ENCODE measurements around the gene GATA5.

GATA5 gene

GRCh38 chr20:62508641-62509051, 32.9 kb upstream of the GATA5 start:
- H3K4me1 Mint-ChIP-seq: peaks cover 8% of the 10 kb centered on the region
- H3K9me3 Mint-ChIP-seq: peaks cover 5% of the 10 kb centered on the region
- no peak overlapping the region for H3K4me3 Mint-ChIP-seq
- no peak overlapping the region for H3K27ac Mint-ChIP-seq
- ATAC-seq (peak; percentile 54), DNase-seq (ENCODE audit: low spot score in 2 of 2) (no peak)
- H3K36me3 Mint-ChIP-seq: no peaks in the 10 kb centered on the region

- no peaks in the 10 kb centered on the region for H3K36me3 Mint-ChIP-seq
- no peak overlapping the region for H3K27ac Mint-ChIP-seq
- DNase-seq (ENCODE audit: low spot score in 2 of 2) (no peak), ATAC-seq (no peak)
- no peak overlapping the region for H3K4me3 Mint-ChIP-seq
- H3K4me1 Mint-ChIP-seq: peaks cover 8% of the 10 kb centered on the region
- peaks cover 5% of the 10 kb centered on the region for H3K9me3 Mint-ChIP-seq
Observed at GRCh38 chr20:62507991-62508640, 32.3 kb upstream of the GATA5 start.

GRCh38 chr20:62507323-62507722, 31.5 kb upstream of the GATA5 start:
- Mint-ChIP-seq H3K4me3 (no peak overlapping the region), H3K9me3 (peaks cover 5% of the 10 kb centered on the region), H3K36me3 (no peaks in the 10 kb centered on the region), H3K27ac (no peak overlapping the region), H3K4me1 (peaks cover 15% of the 10 kb centered on the region)
- ATAC-seq (no peak), DNase-seq (ENCODE audit: low spot score in 2 of 2) (no peak)

GRCh38 chr20:62506791-62507190, 31.0 kb upstream of the GATA5 start:
- no peak overlapping the region for H3K4me3 Mint-ChIP-seq
- no peaks in the 10 kb centered on the region for H3K36me3 Mint-ChIP-seq
- ATAC-seq (no peak), DNase-seq (ENCODE audit: low spot score in 2 of 2) (no peak)
- H3K27ac Mint-ChIP-seq: peak overlapping the region; percentile 14
- H3K4me1 Mint-ChIP-seq: peaks cover 21% of the 10 kb centered on the region
- peaks cover 5% of the 10 kb centered on the region for H3K9me3 Mint-ChIP-seq

GRCh38 chr20:62506087-62506486, 30.3 kb upstream of the GATA5 start:
- Mint-ChIP-seq H3K4me3 (no peak overlapping the region), H3K36me3 (peaks cover 2% of the 10 kb centered on the region), H3K4me1 (peaks cover 28% of the 10 kb centered on the region), H3K9me3 (peaks cover 5% of the 10 kb centered on the region), H3K27ac (no peak overlapping the region)
- ATAC-seq (no peak), DNase-seq (ENCODE audit: low spot score in 2 of 2) (no peak)

GRCh38 chr20:62505337-62506045, 29.7 kb upstream of the GATA5 start:
- peaks cover 34% of the 10 kb centered on the region for H3K4me1 Mint-ChIP-seq
- DNase-seq (ENCODE audit: low spot score in 2 of 2) (no peak), ATAC-seq (no peak)
- no peak overlapping the region for H3K27ac Mint-ChIP-seq
- H3K4me3 Mint-ChIP-seq: no peak overlapping the region
- peaks cover 7% of the 10 kb centered on the region for H3K36me3 Mint-ChIP-seq
- H3K9me3 Mint-ChIP-seq: peaks cover 5% of the 10 kb centered on the region

GRCh38 chr20:62504323-62504722, 28.5 kb upstream of the GATA5 start:
- DNase-seq (ENCODE audit: low spot score in 2 of 2): no peak
- peaks cover 43% of the 10 kb centered on the region for H3K4me1 Mint-ChIP-seq
- peaks cover 7% of the 10 kb centered on the region for H3K36me3 Mint-ChIP-seq
- no peak for ATAC-seq
- no peak overlapping the region for H3K4me3 Mint-ChIP-seq
- peaks cover 5% of the 10 kb centered on the region for H3K9me3 Mint-ChIP-seq
- H3K27ac Mint-ChIP-seq: peak overlapping the region; percentile 1

GRCh38 chr20:62503401-62504178, 27.8 kb upstream of the GATA5 start:
- peak overlapping the region; percentile 94 for H3K27ac Mint-ChIP-seq
- H3K4me1 Mint-ChIP-seq: peaks cover 43% of the 10 kb centered on the region
- ATAC-seq (no peak), DNase-seq (ENCODE audit: low spot score in 2 of 2) (no peak)
- H3K36me3 Mint-ChIP-seq: peaks cover 13% of the 10 kb centered on the region
- peaks cover 5% of the 10 kb centered on the region for H3K9me3 Mint-ChIP-seq
- H3K4me3 Mint-ChIP-seq: peak overlapping the region; percentile 68

GRCh38 chr20:62502496-62503095, 26.8 kb upstream of the GATA5 start:
- Mint-ChIP-seq H3K27ac (peak overlapping the region; percentile 94), H3K4me1 (peaks cover 43% of the 10 kb centered on the region), H3K36me3 (peaks cover 13% of the 10 kb centered on the region), H3K4me3 (peak overlapping the region; percentile 68), H3K9me3 (peaks cover 5% of the 10 kb centered on the region)
- no peak for ATAC-seq
- DNase-seq (ENCODE audit: low spot score in 2 of 2): no peak

GRCh38 chr20:62501801-62502495, 26.2 kb upstream of the GATA5 start:
- peak overlapping the region; percentile 94 for H3K27ac Mint-ChIP-seq

GRCh38 chr20:62500237-62500864, 24.6 kb upstream of the GATA5 start:
- peaks cover 13% of the 10 kb centered on the region for H3K36me3 Mint-ChIP-seq
- H3K9me3 Mint-ChIP-seq: peaks cover 5% of the 10 kb centered on the region
- peaks cover 43% of the 10 kb centered on the region for H3K4me1 Mint-ChIP-seq
- ATAC-seq: peak; percentile 16
- H3K4me3 Mint-ChIP-seq: peak overlapping the region; percentile 4
- DNase-seq (ENCODE audit: low spot score in 2 of 2): peak; percentile 83 to 91
- peak overlapping the region; percentile 94 for H3K27ac Mint-ChIP-seq

More at GRCh38 chr20:62501801-62502495, 26.2 kb upstream of the GATA5 start:
- Mint-ChIP-seq H3K4me3 (peak overlapping the region; percentile 68), H3K9me3 (peaks cover 5% of the 10 kb centered on the region), H3K4me1 (peaks cover 43% of the 10 kb centered on the region), H3K36me3 (peaks cover 13% of the 10 kb centered on the region)
- DNase-seq (ENCODE audit: low spot score in 2 of 2) (peak; percentile 50 to 83), ATAC-seq (peak; percentile 97)

GRCh38 chr20:62499758-62500236, 24.0 kb upstream of the GATA5 start:
- H3K27ac Mint-ChIP-seq: peak overlapping the region; percentile 94
- H3K4me1 Mint-ChIP-seq: peaks cover 43% of the 10 kb centered on the region
- peaks cover 5% of the 10 kb centered on the region for H3K9me3 Mint-ChIP-seq
- peaks cover 13% of the 10 kb centered on the region for H3K36me3 Mint-ChIP-seq
- no peak overlapping the region for H3K4me3 Mint-ChIP-seq
- DNase-seq (ENCODE audit: low spot score in 2 of 2) (no peak), ATAC-seq (no peak)

GRCh38 chr20:62498874-62499273, 23.1 kb upstream of the GATA5 start:
- Mint-ChIP-seq H3K4me1 (peaks cover 36% of the 10 kb centered on the region), H3K27ac (no peak overlapping the region), H3K4me3 (no peak overlapping the region), H3K9me3 (no peaks in the 10 kb centered on the region), H3K36me3 (peaks cover 13% of the 10 kb centered on the region)
- ATAC-seq (no peak), DNase-seq (ENCODE audit: low spot score in 2 of 2) (no peak)

- ATAC-seq: no peak
- no peak overlapping the region for H3K27ac Mint-ChIP-seq
- no peak overlapping the region for H3K4me3 Mint-ChIP-seq
- peaks cover 21% of the 10 kb centered on the region for H3K4me1 Mint-ChIP-seq
- H3K9me3 Mint-ChIP-seq: no peaks in the 10 kb centered on the region
- DNase-seq (ENCODE audit: low spot score in 2 of 2): no peak
- peaks cover 13% of the 10 kb centered on the region for H3K36me3 Mint-ChIP-seq
Observed at GRCh38 chr20:62496568-62497218, 20.9 kb upstream of the GATA5 start.
